ENCODE measurements around the gene CLCN5. TPM values are rescaled to one million over a fixed set of nuclear protein-coding genes. Genes with fewer than 3 reads are reported as not detected.

The CLCN5 gene
- total RNA-seq, 1 donor from 2014 or later, result 7.2 TPM

DNA sequence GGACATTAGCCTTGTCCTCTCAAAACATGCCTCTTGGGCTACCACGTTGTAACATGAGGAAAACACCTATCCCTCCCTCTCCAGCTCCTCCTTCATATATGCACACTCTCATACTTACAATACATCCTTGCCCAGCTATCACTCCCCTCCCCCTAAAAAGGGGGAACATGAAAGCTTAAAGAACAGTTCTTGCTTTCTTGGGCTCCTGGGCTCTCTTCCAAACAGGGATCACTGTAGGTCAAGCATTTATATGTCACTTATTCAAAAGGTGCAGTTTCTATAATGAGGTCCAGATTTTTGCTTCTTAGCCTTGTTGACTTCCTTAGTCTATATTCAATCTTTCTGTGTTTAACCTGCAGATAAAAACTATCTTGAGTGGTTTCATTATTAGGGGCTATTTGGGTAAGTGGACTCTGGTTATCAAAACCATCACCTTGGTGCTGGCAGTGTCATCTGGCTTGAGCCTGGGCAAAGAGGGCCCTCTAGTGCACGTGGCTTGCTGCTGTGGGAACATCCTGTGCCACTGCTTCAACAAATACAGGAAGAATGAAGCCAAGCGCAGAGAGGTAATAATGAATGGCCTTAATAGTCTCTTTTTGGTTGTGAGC, 159.0 kb downstream of the CLCN5 start:
- no peak for DNase-seq (ENCODE audit: low spot score)

- no peak for DNase-seq (ENCODE audit: low spot score)
Measured at GRCh38 chrX:50082741-50083140, 160.3 kb downstream of the CLCN5 start.

DNA sequence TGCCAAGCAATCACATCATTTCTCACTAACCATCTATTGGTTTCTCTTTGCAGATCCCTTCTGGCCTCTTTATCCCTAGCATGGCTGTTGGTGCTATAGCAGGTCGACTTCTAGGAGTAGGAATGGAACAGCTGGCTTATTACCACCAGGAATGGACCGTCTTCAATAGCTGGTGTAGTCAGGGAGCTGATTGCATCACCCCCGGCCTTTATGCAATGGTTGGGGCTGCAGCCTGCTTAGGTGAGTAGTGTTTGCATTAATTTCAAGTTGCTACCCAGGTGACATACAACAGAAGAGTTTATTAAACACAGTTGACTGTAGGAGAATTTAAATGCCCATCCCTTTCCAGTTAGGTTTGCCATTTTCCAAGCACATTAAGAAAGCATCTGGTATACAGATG, 166.2 kb downstream of the CLCN5 start:
- no peak for DNase-seq (ENCODE audit: low spot score)

DNA sequence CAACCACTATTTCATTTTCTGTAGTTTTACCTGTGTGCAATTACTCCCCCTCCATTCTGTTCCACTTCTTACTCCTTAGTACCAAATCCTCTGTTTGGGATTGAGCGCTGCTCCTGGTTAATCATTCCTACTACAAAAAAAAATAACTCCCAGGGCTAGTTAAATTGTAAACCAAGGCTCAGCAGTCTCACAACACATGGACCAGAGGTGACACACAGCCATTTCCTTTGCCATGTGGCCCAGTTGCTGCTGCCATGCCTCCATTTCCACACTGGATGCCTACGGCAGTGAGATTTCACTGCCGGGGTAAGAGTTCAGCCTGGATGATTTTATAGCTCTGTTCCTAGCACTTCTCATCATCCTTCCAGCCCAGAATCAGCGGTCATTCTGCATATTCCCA, 171.2 kb downstream of the CLCN5 start:
- no peak for DNase-seq (ENCODE audit: low spot score)

- DNase-seq (ENCODE audit: low spot score), result no peak
Measured at GRCh38 chrX:50097071-50097470, 174.7 kb downstream of the CLCN5 start.

- DNase-seq (ENCODE audit: low spot score), result no peak
Measured at GRCh38 chrX:50098241-50098640, 175.8 kb downstream of the CLCN5 start.

GRCh38 chrX:50098749-50099148, 176.4 kb downstream of the CLCN5 start:
- no peak for DNase-seq (ENCODE audit: low spot score)

DNA sequence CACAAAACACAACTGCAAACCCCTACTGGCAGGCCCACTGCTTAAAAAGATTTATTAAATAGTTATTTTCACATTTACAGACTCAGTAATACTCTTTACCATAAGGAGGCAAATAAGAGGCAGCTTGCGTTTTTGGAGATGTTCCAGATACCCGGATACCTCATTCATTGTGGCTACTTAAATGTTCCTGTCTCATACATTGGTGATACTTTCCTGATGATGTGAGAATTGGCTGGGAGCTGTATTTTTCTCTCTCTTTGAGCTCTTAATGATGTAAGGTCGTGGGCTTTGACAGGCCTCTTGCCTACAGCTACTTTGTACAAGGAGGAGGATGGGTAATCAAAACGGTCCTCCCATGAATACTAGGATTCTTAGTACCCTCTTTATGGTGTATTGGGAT, 176.9 kb downstream of the CLCN5 start:
- DNase-seq (ENCODE audit: low spot score), result no peak

GRCh38 chrX:50100188-50100587, 177.8 kb downstream of the CLCN5 start:
- no peak for DNase-seq (ENCODE audit: low spot score)

GRCh38 chrX:50103176-50103575, 180.8 kb downstream of the CLCN5 start:
- DNase-seq (ENCODE audit: low spot score), result no peak

- no peak for DNase-seq (ENCODE audit: low spot score)
Measured at GRCh38 chrX:50103866-50104566, 181.6 kb downstream of the CLCN5 start.

GRCh38 chrX:50106051-50106675, 183.8 kb downstream of the CLCN5 start:
- no peak for DNase-seq (ENCODE audit: low spot score)

GRCh38 chrX:50107470-50107869, 185.1 kb downstream of the CLCN5 start:
- DNase-seq (ENCODE audit: low spot score), result no peak

DNA sequence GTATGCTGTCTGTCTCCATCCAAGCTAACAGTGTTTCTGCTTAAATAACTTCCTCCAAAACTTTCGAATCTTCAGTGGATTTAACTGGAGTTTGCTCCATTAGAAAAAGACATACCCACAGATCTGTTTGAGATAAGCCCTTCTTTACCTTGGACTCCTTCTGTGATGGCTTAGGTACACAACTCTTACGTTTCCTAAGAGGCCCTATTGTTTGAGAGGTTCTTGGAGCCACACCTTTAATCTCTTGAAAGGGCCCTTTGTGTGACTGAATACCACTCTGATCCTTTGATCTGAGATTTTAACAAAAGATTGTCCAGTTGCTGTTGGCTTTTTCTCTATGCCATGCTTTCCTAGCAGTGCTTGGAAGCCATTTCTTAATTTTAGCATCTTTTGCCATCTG, 185.9 kb downstream of the CLCN5 start:
- DNase-seq (ENCODE audit: low spot score), result no peak

DNA sequence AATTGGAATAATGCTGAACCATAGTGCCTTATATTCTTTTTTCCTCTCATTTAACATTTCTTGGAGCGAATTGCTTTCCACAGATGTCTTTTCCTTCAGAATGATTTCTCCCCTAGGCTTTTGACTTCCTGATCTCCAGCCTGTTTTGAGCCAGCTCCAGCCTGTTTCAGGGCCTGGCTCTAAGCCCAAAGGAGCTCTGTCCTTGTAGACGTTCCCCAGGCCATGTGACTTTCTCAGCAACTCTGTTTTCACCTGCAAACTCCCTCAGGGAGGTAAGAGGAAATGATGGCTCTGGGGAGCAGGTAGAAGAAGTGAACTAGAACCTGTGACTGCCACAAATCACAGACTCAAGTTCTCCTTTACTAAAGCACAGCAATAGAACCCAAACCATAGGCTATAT, 189.3 kb downstream of the CLCN5 start:
- no peak for DNase-seq (ENCODE audit: low spot score)

DNA sequence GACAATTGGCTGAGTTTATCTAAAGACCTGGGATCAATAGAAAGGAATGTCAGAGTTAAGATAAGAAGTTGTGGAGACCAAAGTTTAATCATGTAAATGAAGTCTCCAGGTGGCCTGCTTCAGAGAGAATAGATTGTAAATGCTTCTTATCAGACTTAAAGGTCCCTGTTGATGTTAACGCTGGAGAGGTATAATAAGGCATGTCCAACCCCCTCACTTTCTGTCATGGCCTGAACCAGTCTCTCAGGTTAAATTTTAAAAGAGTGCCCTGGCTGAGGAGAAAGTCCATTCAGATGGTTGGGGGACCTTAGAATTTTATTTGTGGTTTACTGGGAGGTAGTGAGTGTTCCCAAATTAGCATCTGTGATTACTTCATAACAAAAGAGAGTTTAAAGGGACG, 191.7 kb downstream of the CLCN5 start:
- DNase-seq (ENCODE audit: low spot score), result no peak

- DNase-seq (ENCODE audit: low spot score), result no peak
Measured at GRCh38 chrX:50115973-50116372, 193.6 kb downstream of the CLCN5 start.

GRCh38 chrX:50117476-50117875, 195.1 kb downstream of the CLCN5 start:
- no peak for DNase-seq (ENCODE audit: low spot score)

DNA sequence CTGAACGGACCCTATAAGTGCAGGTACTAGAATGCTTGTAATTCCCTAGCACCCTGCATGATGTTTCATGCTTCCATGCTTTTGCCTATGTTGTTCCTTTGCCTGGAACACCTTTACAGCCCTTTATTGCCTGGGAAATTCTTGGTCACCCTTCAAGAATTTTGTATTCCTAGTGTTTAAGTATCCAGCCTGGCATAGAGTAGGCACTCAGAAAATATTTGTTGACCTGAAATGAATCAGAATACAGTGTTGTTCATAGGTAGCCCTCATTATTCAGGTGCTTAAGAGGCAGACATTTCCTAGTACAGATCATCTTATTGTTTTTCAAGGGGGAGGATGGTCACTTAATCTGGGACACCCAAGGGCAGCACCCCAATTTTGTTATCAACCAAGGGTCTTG, 203.1 kb downstream of the CLCN5 start:
- no peak for DNase-seq (ENCODE audit: low spot score)

GRCh38 chrX:50147972-50148371, 225.6 kb downstream of the CLCN5 start:
- no peak for DNase-seq (ENCODE audit: low spot score)
